ENCODE results near the gene GON4L.
"Not testable (repeated sequence)": the region's sequence is repeated elsewhere in the genome, so short reads cannot be mapped to it uniquely, and the experiment has no call there.

Gene GON4L

GRCh38 chr1:155867766-155868165, 10.8 kb upstream of the GON4L start:
- DNase-seq: no peak

- DNase-seq: no peak
Observed at GRCh38 chr1:155864393-155864792, 7.4 kb upstream of the GON4L start.

- DNase-seq: no peak
Observed at GRCh38 chr1:155861896-155862295, 4.9 kb upstream of the GON4L start.

- no peak for DNase-seq
Observed at GRCh38 chr1:155860970-155861510, 4.0 kb upstream of the GON4L start.

- DNase-seq: peak; percentile 39
Observed at GRCh38 chr1:155859881-155860871, 3.2 kb upstream of the GON4L start.

GRCh38 chr1:155859234-155859829, 2.3 kb upstream of the GON4L start, which contains the start of gene SYT11:
Gene SYT11 (plus strand): TSS chr1:155859567. CDS start chr1:155859762, 195 bp downstream.
- DNase-seq: peak; percentile 83

GRCh38 chr1:155858800-155859233, 1.8 kb upstream of the GON4L start:
- DNase-seq: no peak

- DNase-seq: no peak
Observed at GRCh38 chr1:155856257-155856974, 598 bp downstream of the GON4L start.

- DNase-seq: no peak
Observed at GRCh38 chr1:155850345-155850744, 6.7 kb downstream of the GON4L start.

GRCh38 chr1:155847823-155848529, 9.0 kb downstream of the GON4L start:
- no peak for DNase-seq

- no peak for DNase-seq
Observed at GRCh38 chr1:155844860-155845421, 12.1 kb downstream of the GON4L start.

- no peak for DNase-seq
Observed at GRCh38 chr1:155840386-155840785, 16.6 kb downstream of the GON4L start.

- DNase-seq: no peak
Observed at GRCh38 chr1:155835548-155835947, 21.5 kb downstream of the GON4L start.

GRCh38 chr1:155834927-155835399, 22.1 kb downstream of the GON4L start:
- not testable (repeated sequence) for DNase-seq

- DNase-seq: no peak
Observed at GRCh38 chr1:155834296-155834926, 22.6 kb downstream of the GON4L start.

- DNase-seq: no peak
Observed at GRCh38 chr1:155833665-155834295, 23.2 kb downstream of the GON4L start.

- no peak for DNase-seq
Observed at GRCh38 chr1:155831279-155831976, 25.6 kb downstream of the GON4L start.

GRCh38 chr1:155827450-155827849, 29.6 kb downstream of the GON4L start:
- no peak for DNase-seq

- DNase-seq: no peak
Observed at GRCh38 chr1:155816351-155816750, 40.7 kb downstream of the GON4L start.

GRCh38 chr1:155813672-155814071, 43.3 kb downstream of the GON4L start:
- no peak for DNase-seq

All from GOT3 (cell line).